Measurements from ENCODE around the gene AMOTL2. TPM values are rescaled to one million over a fixed set of nuclear protein-coding genes. Genes with fewer than 3 reads are reported as not detected.

Gene AMOTL2
- total RNA-seq, 1 experiment from 2014 or later: 30.9 TPM

GRCh38 chr3:134328846-134329245, 45.4 kb downstream of the AMOTL2 start:
- no peak overlapping the region for H3K23ac ChIP-seq (ENCODE audit: insufficient read length, low read depth, low read length)
- TF ChIP-seq, protein P1, sequence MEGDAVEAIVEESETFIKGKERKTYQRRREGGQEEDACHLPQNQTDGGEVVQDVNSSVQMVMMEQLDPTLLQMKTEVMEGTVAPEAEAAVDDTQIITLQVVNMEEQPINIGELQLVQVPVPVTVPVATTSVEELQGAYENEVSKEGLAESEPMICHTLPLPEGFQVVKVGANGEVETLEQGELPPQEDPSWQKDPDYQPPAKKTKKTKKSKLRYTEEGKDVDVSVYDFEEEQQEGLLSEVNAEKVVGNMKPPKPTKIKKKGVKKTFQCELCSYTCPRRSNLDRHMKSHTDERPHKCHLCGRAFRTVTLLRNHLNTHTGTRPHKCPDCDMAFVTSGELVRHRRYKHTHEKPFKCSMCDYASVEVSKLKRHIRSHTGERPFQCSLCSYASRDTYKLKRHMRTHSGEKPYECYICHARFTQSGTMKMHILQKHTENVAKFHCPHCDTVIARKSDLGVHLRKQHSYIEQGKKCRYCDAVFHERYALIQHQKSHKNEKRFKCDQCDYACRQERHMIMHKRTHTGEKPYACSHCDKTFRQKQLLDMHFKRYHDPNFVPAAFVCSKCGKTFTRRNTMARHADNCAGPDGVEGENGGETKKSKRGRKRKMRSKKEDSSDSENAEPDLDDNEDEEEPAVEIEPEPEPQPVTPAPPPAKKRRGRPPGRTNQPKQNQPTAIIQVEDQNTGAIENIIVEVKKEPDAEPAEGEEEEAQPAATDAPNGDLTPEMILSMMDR (conservative IDR thresholded peaks at IDR 0.05): no peak
- Mint-ChIP-seq H3K4me3 (0 out of 5 replicates have a peak overlapping the region, but pooled peaks of 1 of the 2 experiments have one; percentile 6), H3K27me3 (ENCODE audit: low read depth) (peaks cover 4% of the 10 kb centered on the region), H3K4me1 (peaks cover 64 to 70% of the 10 kb centered on the region in 2 experiments), H3K27ac (no peak overlapping the region), H3K36me3 (ENCODE audit: insufficient read depth in 1 of 3, low read depth in 3 of 3) (no peaks in the 10 kb centered on the region; a peak in 1 of 7 replicates), H3K9me3 (no peaks in the 10 kb centered on the region)
- no peak overlapping the region for H2BK15ac ChIP-seq (ENCODE audit: low read depth, low read length)
- peaks cover 33% of the 10 kb centered on the region; the same call in 1 of the 2 replicates for H3K4me1 ChIP-seq (ENCODE audit: insufficient read depth, low read length)
- H3K9ac ChIP-seq (ENCODE audit: extremely low read depth, insufficient read length, low read length): no peak overlapping the region
- no peaks in the 10 kb centered on the region for H4K20me1 ChIP-seq (ENCODE audit: control insufficient read depth, insufficient read depth, insufficient read length)
- no peak overlapping the region for H2BK5ac ChIP-seq (ENCODE audit: insufficient read length, low read length)
- H3K18ac ChIP-seq (ENCODE audit: insufficient read length, low read depth, low read length): no peak overlapping the region
- H3K4me2 ChIP-seq (ENCODE audit: insufficient read depth, insufficient read length, low read length): no peak overlapping the region
- no peaks in the 10 kb centered on the region for H3K9me3 ChIP-seq (ENCODE audit: control insufficient read depth, low read depth, low read length)
- no peak overlapping the region for H2AK5ac ChIP-seq (ENCODE audit: insufficient read length, low read length)
- no peak overlapping the region for H2BK120ac ChIP-seq (ENCODE audit: low read depth, low read length, poor library complexity, severe bottlenecking)
- WGBS (ENCODE audit: extremely low coverage, insufficient read length, low lambda C conversion rate): no CpG with 5 or more reads among the region's 1 CpG
- no peak overlapping the region for H3K4ac ChIP-seq (ENCODE audit: low read depth, low read length)
- H3K23me2 ChIP-seq (ENCODE audit: insufficient read length, low read depth, low read length, poor library complexity, severe bottlenecking): no peaks in the 10 kb centered on the region
- no peaks in the 10 kb centered on the region for H3K27me3 ChIP-seq (ENCODE audit: insufficient read depth, low read length)
- H3K79me2 ChIP-seq (ENCODE audit: insufficient read depth, low read length): no peaks in the 10 kb centered on the region
- no peaks in the 10 kb centered on the region for H3K79me1 ChIP-seq (ENCODE audit: insufficient read depth, low read depth, low read length, poor library complexity, severe bottlenecking)
- H3T11ph ChIP-seq (ENCODE audit: low read length): no peak overlapping the region
- no peak overlapping the region for H4K8ac ChIP-seq (replicated peaks; ENCODE audit: insufficient read length, low read depth, low read length)
- peak; percentile 23 for DNase-seq
- no peak overlapping the region for H3K56ac ChIP-seq (ENCODE audit: insufficient read length, low read depth, low read length)
- H4K5ac ChIP-seq (ENCODE audit: insufficient read length, low read depth, low read length): no peak overlapping the region
- no peak overlapping the region for H3K27ac ChIP-seq (ENCODE audit: insufficient read length, low read depth, low read length)
- no peak overlapping the region for H3K14ac ChIP-seq (ENCODE audit: insufficient read depth, low read length)
- H2BK12ac ChIP-seq (ENCODE audit: insufficient read length, low read depth, low read length): no peak overlapping the region
- no peak overlapping the region for H2BK20ac ChIP-seq (ENCODE audit: low read depth, low read length, poor library complexity, severe bottlenecking)
- no peak overlapping the region for H2AFZ ChIP-seq (ENCODE audit: low read length)
- H4K91ac ChIP-seq (ENCODE audit: insufficient read length, low read depth, low read length): no peak overlapping the region

Measured in H9 (cell line).